ENCODE data around the gene PAX8.

PAX8 gene

GRCh38 chr2:113166187-113166645, 112.5 kb downstream of the PAX8 start:
- no peaks in the 10 kb centered on the region for H3K27me3 ChIP-seq (ENCODE audit: control insufficient read depth in 3 of 3, insufficient read depth in 3 of 3, low read depth in 1 of 3, low read length in 3 of 3)
- H2AK5ac ChIP-seq (ENCODE audit: low read depth, low read length) = no peak overlapping the region
- H2BK5ac ChIP-seq (ENCODE audit: low read length) = no peak overlapping the region
- H2BK120ac ChIP-seq (ENCODE audit: low read depth, low read length) = no peak overlapping the region
- no peak overlapping the region for H3K14ac ChIP-seq (ENCODE audit: low read length)
- H3K9me3 ChIP-seq (replicated peaks in 1 of 2; ENCODE audit: control insufficient read depth in 2 of 2, insufficient read depth in 1 of 2, low read depth in 1 of 2, low read length in 2 of 2) = no peaks in the 10 kb centered on the region
- H4K8ac ChIP-seq (ENCODE audit: low read depth, low read length) = no peak overlapping the region
- no CpG with 5 or more reads among the region's 7 CpGs for WGBS, 2 donors (ENCODE audit: extremely low coverage in 2 of 2, insufficient read length in 2 of 2, insufficient replicate concordance in 1 of 2)
- H3K4me1 ChIP-seq (ENCODE audit: control insufficient read depth in 2 of 2, insufficient read depth in 1 of 2, low read depth in 1 of 2, low read length in 2 of 2) = peaks cover 5 to 19% of the 10 kb centered on the region in 2 donors
- no peak overlapping the region for H3K4me2 ChIP-seq (ENCODE audit: insufficient read depth, low read length, poor library complexity, severe bottlenecking)
- no peak overlapping the region for H2BK15ac ChIP-seq (ENCODE audit: low read length)
- H3K36me3 ChIP-seq (replicated peaks in 1 of 2; ENCODE audit: control insufficient read depth in 2 of 2, insufficient read depth in 2 of 2, low read length in 2 of 2) = no peaks in the 10 kb centered on the region
- H4K91ac ChIP-seq (ENCODE audit: low read depth, low read length, poor library complexity) = no peak overlapping the region
- H3K79me1 ChIP-seq (ENCODE audit: low read depth, low read length) = no peaks in the 10 kb centered on the region
- H3K27ac ChIP-seq (replicated peaks; ENCODE audit: low read length) = no peak overlapping the region
- H2BK12ac ChIP-seq (ENCODE audit: low read length) = no peak overlapping the region
- no peak overlapping the region for H2AFZ ChIP-seq (ENCODE audit: low read length)
- no peak overlapping the region for H3K18ac ChIP-seq (ENCODE audit: low read length)
- H3K4ac ChIP-seq (ENCODE audit: low read length) = no peak overlapping the region
- H3K4me3 ChIP-seq (ENCODE audit: low read length in 2 of 2) = no peak overlapping the region
- DNase-seq (ENCODE audit: low spot score) = no peak
- H3K9ac ChIP-seq (ENCODE audit: low read depth, low read length, poor library complexity) = no peak overlapping the region
- no peak overlapping the region for H3K23ac ChIP-seq (ENCODE audit: low read depth, low read length, poor library complexity)
